ENCODE data around the gene CCDC174.

CCDC174 gene

DNA sequence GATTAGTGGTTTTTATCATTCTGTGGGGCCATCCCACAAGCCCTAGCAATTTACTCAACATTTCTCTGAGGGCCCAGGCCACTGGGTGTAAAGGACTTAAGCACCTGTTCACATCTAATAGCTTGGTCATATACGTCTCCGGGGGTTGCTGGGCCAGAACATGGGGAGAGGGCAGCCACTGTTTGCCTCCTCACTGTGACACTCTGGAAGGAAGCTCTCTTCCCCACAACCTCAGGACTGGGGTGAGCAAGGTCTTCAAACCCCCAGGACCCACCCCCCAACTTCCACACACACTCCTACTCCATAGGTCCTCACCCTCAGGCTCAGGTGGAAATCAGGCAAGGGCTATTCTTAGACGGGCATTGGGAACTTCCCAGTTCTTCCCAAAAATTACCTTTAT lies 52.2 kb downstream of the CCDC174 start:
- no peak for DNase-seq

DNA sequence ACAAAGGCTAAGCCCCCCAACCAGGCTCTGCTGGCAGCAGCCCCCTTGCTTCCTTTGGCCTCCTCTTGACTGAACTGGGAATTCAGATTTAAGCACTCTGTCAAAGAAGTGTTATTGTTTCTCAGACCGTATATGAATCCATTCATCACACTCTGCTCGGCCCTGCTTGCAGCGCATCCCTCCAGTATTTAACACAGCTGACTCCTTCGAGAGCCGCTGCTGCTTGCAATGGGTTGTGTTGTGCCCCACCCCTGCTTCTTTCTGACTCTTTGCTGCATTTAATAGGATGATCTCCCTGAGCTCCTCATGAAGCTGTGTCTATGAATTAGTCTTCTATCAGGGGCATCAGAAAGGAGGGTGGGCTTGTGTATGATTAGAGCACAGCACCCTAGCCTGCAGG lies 54.5 kb downstream of the CCDC174 start:
- DNase-seq = no peak

DNA sequence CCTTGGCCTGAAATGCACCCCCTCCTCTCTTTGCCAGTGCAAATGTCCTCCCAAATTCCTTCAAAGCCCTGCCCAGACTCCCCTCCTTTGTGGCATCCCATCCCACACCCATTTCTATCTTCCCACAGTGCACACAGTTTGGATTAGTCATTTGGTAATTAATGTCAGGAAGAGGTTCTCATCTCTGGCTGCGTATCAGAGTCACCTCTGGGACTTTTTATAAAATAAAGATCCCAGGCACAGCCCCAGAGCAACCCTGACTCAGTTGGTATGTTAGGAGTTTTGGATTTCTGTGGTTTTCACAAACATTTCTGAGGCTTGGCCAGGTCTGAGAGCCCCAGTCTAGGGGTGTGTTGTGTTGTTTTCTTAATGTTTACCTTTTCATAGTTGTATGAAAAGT lies 65.0 kb downstream of the CCDC174 start:
- DNase-seq = no peak

DNA sequence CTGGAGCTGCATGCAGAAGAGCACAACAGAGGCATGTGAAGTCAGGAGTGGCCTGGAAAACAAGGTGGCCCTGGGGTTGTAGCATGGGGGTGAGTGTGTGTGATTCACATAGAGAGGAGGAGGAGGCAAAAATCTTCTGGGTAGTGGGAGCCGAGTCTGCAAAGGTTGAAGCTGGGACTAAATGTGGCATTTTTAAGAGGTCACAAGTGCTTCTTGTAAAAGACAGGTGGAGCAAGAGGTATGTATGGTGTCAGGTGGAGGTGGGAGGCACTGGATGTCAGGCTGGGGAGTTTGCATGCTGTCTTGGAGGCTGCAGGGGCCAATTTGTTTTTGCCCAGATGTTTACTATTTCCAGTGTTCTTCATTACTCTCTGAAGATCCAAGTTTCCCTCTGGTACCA lies 65.7 kb downstream of the CCDC174 start:
- DNase-seq = no peak

DNA sequence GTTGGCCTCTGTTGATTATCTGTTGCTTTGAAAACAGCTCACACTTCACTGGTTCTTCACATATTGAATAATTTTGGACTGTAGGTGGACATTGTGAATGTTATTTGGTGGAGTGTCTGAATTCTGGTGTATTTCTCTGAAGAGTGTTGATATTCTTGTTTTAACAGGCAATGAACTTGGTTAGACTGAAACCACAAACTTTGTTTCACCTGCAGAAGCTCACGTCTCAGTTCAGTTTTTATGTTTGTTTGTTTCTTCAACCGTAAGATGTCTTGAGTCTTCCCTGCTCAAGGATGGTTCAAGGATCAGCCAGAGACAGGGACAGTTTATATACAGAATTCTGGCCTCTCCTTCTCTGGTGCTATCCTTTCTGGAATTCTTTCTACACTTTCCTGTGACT lies 67.0 kb downstream of the CCDC174 start:
- DNase-seq = no peak

DNA sequence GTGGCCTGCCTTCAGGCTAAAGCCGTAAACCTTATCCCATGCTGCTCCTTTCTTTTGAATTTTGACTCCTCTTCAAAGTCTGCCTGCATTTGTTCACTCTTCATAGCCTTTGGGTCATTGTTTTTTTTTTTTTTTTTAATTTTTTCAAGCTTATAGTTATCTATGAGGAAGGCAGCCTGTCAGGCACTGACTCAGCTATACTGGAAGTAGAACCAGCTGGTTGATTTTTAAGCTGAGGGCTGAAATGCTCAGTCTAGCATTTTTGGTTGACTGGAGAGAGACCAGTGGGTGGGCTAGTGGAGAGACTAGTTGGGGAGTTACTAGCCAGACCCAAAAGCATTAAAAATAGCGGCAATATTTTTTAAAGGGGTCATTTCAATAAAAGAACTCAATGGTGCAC lies 67.4 kb downstream of the CCDC174 start:
- no peak for DNase-seq

DNA sequence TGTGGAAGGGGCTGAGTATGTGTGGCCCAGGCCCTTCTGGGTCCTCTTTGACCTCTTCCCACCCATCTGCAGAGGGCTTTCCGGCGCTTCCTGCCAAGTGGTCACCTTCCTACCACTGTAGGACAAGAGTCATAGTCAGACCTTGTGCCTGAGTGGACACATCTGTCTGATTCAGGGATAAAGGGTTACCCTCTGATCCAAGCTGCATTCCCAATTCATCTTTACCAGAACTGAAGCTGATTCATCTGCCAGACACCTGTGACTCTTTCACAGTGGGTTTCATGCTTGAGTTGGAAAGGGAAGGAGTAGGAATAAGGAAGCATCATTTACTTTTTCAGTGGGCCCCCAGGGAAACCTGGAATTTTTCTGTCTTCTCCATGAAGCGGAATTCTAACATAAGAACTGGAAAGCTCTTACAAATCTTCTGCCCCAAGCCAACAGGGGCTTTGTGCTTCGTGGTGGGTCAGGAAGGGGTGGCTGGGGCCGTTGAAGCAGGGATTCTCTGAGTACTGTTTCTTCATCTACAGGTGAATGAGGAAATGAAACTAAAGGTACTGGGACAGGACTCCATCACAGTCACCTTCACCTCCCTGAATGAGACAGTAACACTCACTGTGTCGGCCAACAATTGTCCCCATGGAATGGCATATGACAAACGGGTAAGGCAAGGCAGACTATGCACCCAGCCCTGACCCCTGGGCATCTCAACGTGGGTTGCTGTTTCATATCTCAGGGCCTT lies 69.7 kb downstream of the CCDC174 start:
- no peak for DNase-seq
